DMS53 (cell line): ENCODE results near the gene CPNE9.
A peak's percentile ranks its signal among the peaks of the same experiment; 100 is the strongest.

Source experiments
- DNase-seq: peaks from one replicate; lab custom pipeline; 2025; lab: John Stamatoyannopoulos, UW

Gene CPNE9

GRCh38 chr3:9703736-9704346 is at the start of gene CPNE9:
TSS of gene CPNE9 (plus strand) at chr3:9703833. CDS start at chr3:9703997, 164 bp downstream.
- peak; percentile 19 for DNase-seq

GRCh38 chr3:9659849-9660248 is 43.8 kb upstream of the CPNE9 start:
- no peak for DNase-seq

- no peak for DNase-seq
Observed at GRCh38 chr3:9660972-9661371, 42.7 kb upstream of the CPNE9 start.

GRCh38 chr3:9664119-9664751 is 39.4 kb upstream of the CPNE9 start:
- no peak for DNase-seq

- DNase-seq = no peak
Observed at GRCh38 chr3:9666704-9667445, 36.8 kb upstream of the CPNE9 start.

GRCh38 chr3:9669277-9669676 is 34.4 kb upstream of the CPNE9 start:
- DNase-seq = no peak

- no peak for DNase-seq
Observed at GRCh38 chr3:9669720-9670432, 33.8 kb upstream of the CPNE9 start.

- no peak for DNase-seq
Observed at GRCh38 chr3:9673082-9673481, 30.6 kb upstream of the CPNE9 start.

- no peak for DNase-seq
Observed at GRCh38 chr3:9673752-9674151, 29.9 kb upstream of the CPNE9 start.

- DNase-seq = no peak
Observed at GRCh38 chr3:9675736-9676290, 27.8 kb upstream of the CPNE9 start.

- DNase-seq = peak; percentile 3
Observed at GRCh38 chr3:9676785-9677184, 26.8 kb upstream of the CPNE9 start.

GRCh38 chr3:9678493-9678892 is 25.1 kb upstream of the CPNE9 start:
- no peak for DNase-seq

- DNase-seq = no peak
Observed at GRCh38 chr3:9679476-9680080, 24.1 kb upstream of the CPNE9 start.

GRCh38 chr3:9681011-9681722 is 22.5 kb upstream of the CPNE9 start:
- no peak for DNase-seq

- DNase-seq = no peak
Observed at GRCh38 chr3:9681723-9682081, 21.9 kb upstream of the CPNE9 start.

GRCh38 chr3:9682096-9682495 is 21.5 kb upstream of the CPNE9 start:
- no peak for DNase-seq

- no peak for DNase-seq
Observed at GRCh38 chr3:9683426-9683825, 20.2 kb upstream of the CPNE9 start.

GRCh38 chr3:9685216-9686049 is 18.2 kb upstream of the CPNE9 start:
- no peak for DNase-seq

- no peak for DNase-seq
Observed at GRCh38 chr3:9686050-9686550, 17.5 kb upstream of the CPNE9 start.

GRCh38 chr3:9686703-9687102 is 16.9 kb upstream of the CPNE9 start:
- DNase-seq = no peak
